GM15510 (cell line): Measurements from ENCODE around the gene KIF6.

Experiments used
- POLR2A ChIP-seq: IDR thresholded peaks from 3 replicates; pipeline ENCODE4 v1.6.1; 2011; ENCODE audit warnings: borderline replicate concordance; ENCODE audit not compliant: insufficient read length; ENCODE audit errors: extremely low read depth

Gene KIF6

GRCh38 chr6:39490108-39490507 is 235.1 kb downstream of the KIF6 start:
- TF ChIP-seq POLR2A, result no peak

GRCh38 chr6:39488255-39488879 is 236.8 kb downstream of the KIF6 start:
- no peak for TF ChIP-seq POLR2A

- TF ChIP-seq POLR2A, result no peak
Observed at GRCh38 chr6:39484276-39484675, 240.9 kb downstream of the KIF6 start.

GRCh38 chr6:39476670-39477069 is 248.5 kb downstream of the KIF6 start:
- no peak for TF ChIP-seq POLR2A

GRCh38 chr6:39476151-39476550 is 249.1 kb downstream of the KIF6 start:
- TF ChIP-seq POLR2A, result no peak

- TF ChIP-seq POLR2A, result no peak
Observed at GRCh38 chr6:39471954-39472659, 253.1 kb downstream of the KIF6 start.

GRCh38 chr6:39470506-39470905 is 254.7 kb downstream of the KIF6 start:
- no peak for TF ChIP-seq POLR2A

- TF ChIP-seq POLR2A, result no peak
Observed at GRCh38 chr6:39468385-39468784, 256.8 kb downstream of the KIF6 start.

GRCh38 chr6:39466631-39467030 is 258.6 kb downstream of the KIF6 start:
- no peak for TF ChIP-seq POLR2A

GRCh38 chr6:39465539-39465938 is 259.7 kb downstream of the KIF6 start:
- no peak for TF ChIP-seq POLR2A

- TF ChIP-seq POLR2A, result no peak
Observed at GRCh38 chr6:39464067-39464466, 261.1 kb downstream of the KIF6 start.

- no peak for TF ChIP-seq POLR2A
Observed at GRCh38 chr6:39453956-39454524, 271.2 kb downstream of the KIF6 start.

- TF ChIP-seq POLR2A, result no peak
Observed at GRCh38 chr6:39453241-39453640, 272.0 kb downstream of the KIF6 start.

- no peak for TF ChIP-seq POLR2A
Observed at GRCh38 chr6:39452306-39453145, 272.7 kb downstream of the KIF6 start.

- TF ChIP-seq POLR2A, result no peak
Observed at GRCh38 chr6:39451831-39452230, 273.4 kb downstream of the KIF6 start.
